KMS-11 (cell line): ENCODE results near the gene TNKS2.

Experiments
- H2AFZ ChIP-seq: fragments of 200-600 bp; sonication (generic); 2 replicates; pipeline ENCODE4 v1.6.1; 2016; ENCODE audit warnings: antibody characterized with exemption, mixed run types, low read depth
- H3K27ac ChIP-seq: fragments of 200-600 bp; sonication (generic); 2 replicates; pipeline ENCODE4 v1.6.1; 2016; ENCODE audit warnings: mild to moderate bottlenecking, mixed run types
- H3K27me3 ChIP-seq: fragments of 200-600 bp; sonication (generic); 2 replicates; pipeline ENCODE4 v1.6.1; 2017; ENCODE audit warnings: mild to moderate bottlenecking, low read depth, mixed run types, moderate library complexity; ENCODE audit not compliant: insufficient read depth
- H3K36me3 ChIP-seq: fragments of 200-600 bp; sonication (generic); 2 replicates; pipeline ENCODE4 v1.6.1; 2017; ENCODE audit warnings: mild to moderate bottlenecking, mixed run types; ENCODE audit not compliant: insufficient read depth
- H3K4me1 ChIP-seq: fragments of 200-600 bp; sonication (generic); 2 replicates; pipeline ENCODE4 v1.6.1; 2016; ENCODE audit warnings: mild to moderate bottlenecking, low read depth, mixed run types; ENCODE audit not compliant: poor library complexity, severe bottlenecking
- H3K4me2 ChIP-seq: fragments of 200-600 bp; sonication (generic); 2 replicates; pipeline ENCODE4 v1.7.0; 2016; ENCODE audit warnings: mild to moderate bottlenecking, mixed run types
- H3K4me3 ChIP-seq: fragments of 200-600 bp; sonication (generic); IDR thresholded peaks from 2 replicates; pipeline ENCODE4 v1.6.1; 2017; ENCODE audit warnings: low read depth, low read length, mixed read lengths; ENCODE audit not compliant: insufficient read depth
- H3K79me2 ChIP-seq: fragments of 200-600 bp; sonication (generic); 2 replicates; pipeline ENCODE4 v1.6.1; 2016; ENCODE audit warnings: low read depth, mixed run types; ENCODE audit not compliant: insufficient read depth
- H3K9ac ChIP-seq: fragments of 200-600 bp; sonication (generic); 2 replicates; pipeline ENCODE4 v1.6.1; 2016; ENCODE audit warnings: mild to moderate bottlenecking, mixed run types
- H4K20me1 ChIP-seq: fragments of 200-600 bp; sonication (generic); 2 replicates; pipeline ENCODE4 v1.6.1; 2016; ENCODE audit warnings: mild to moderate bottlenecking, mixed run types; ENCODE audit not compliant: insufficient read depth
- CTCF ChIP-seq: fragments of 200-600 bp; sonication (generic); conservative IDR thresholded peaks from 2 replicates; pipeline ENCODE4 v1.6.1; 2017; ENCODE audit warnings: low read depth, mild to moderate bottlenecking, antibody characterized with exemption, low read length, moderate library complexity, mixed read lengths

The TNKS2 gene

GRCh38 chr10:91800182-91800581 lies 2.0 kb downstream of the TNKS2 start:
- H3K27ac ChIP-seq, result no peak overlapping the region
- H4K20me1 ChIP-seq, result peaks cover 13% of the 10 kb centered on the region; the same call in 1 of the 2 replicates
- no peaks in the 10 kb centered on the region for H3K27me3 ChIP-seq
- no peak overlapping the region for H3K9ac ChIP-seq
- no peak for TF ChIP-seq CTCF
- H3K4me1 ChIP-seq, result peaks cover 36% of the 10 kb centered on the region
- peaks cover 58% of the 10 kb centered on the region; the same call in 1 of the 2 replicates for H3K79me2 ChIP-seq
- peak overlapping the region; percentile 83 for H3K4me2 ChIP-seq
- H3K36me3 ChIP-seq, result no peaks in the 10 kb centered on the region
- no peak overlapping the region for H2AFZ ChIP-seq
- H3K4me3 ChIP-seq, result no peak overlapping the region

DNA sequence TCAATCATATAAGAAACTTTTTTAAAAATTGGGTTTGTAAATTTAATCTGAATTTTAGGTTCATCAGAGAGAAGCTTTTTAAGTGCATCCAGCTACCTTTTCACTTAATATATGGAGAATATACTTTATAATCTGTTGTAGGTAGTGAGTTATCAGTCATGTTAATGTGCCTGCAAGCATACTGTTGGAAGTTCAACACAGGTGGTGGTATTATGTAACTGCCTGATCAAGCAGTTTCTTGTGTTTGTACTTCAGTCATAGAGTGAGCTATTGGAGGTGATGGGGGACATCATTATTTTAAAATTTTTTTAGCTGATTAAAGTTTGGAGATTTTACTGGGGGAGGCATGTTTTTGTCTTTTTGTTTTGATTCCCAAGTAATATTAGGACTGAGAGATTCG lies 2.5 kb downstream of the TNKS2 start:
- Histone ChIP-seq H3K27me3 (no peaks in the 10 kb centered on the region), H3K4me1 (peaks cover 32% of the 10 kb centered on the region), H3K4me2 (peak overlapping the region; percentile 83), H3K4me3 (no peak overlapping the region), H2AFZ (no peak overlapping the region), H3K79me2 (peaks cover 58% of the 10 kb centered on the region; the same call in 1 of the 2 replicates), H3K9ac (no peak overlapping the region), H4K20me1 (peaks cover 13% of the 10 kb centered on the region; the same call in 1 of the 2 replicates), H3K36me3 (no peaks in the 10 kb centered on the region), H3K27ac (no peak overlapping the region)
- TF ChIP-seq CTCF, result no peak

- Histone ChIP-seq H3K4me2 (no peak overlapping the region), H3K9ac (no peak overlapping the region), H2AFZ (no peak overlapping the region), H3K27me3 (no peaks in the 10 kb centered on the region), H3K36me3 (no peaks in the 10 kb centered on the region), H3K79me2 (peaks cover 47% of the 10 kb centered on the region; the same call in 1 of the 2 replicates), H4K20me1 (peaks cover 13% of the 10 kb centered on the region; the same call in 1 of the 2 replicates), H3K4me1 (peaks cover 19% of the 10 kb centered on the region), H3K27ac (no peak overlapping the region), H3K4me3 (no peak overlapping the region)
- no peak for TF ChIP-seq CTCF
These were observed 5.3 kb downstream of the TNKS2 start for GRCh38 chr10:91803386-91804125.

- H4K20me1 ChIP-seq, result peaks cover 13% of the 10 kb centered on the region; the same call in 1 of the 2 replicates
- TF ChIP-seq CTCF, result no peak
- H2AFZ ChIP-seq, result no peak overlapping the region
- peaks cover 46% of the 10 kb centered on the region; the same call in 1 of the 2 replicates for H3K79me2 ChIP-seq
- peaks cover 19% of the 10 kb centered on the region for H3K4me1 ChIP-seq
- H3K27ac ChIP-seq, result no peak overlapping the region
- H3K9ac ChIP-seq, result no peak overlapping the region
- H3K4me3 ChIP-seq, result no peak overlapping the region
- no peaks in the 10 kb centered on the region for H3K27me3 ChIP-seq
- H3K36me3 ChIP-seq, result no peaks in the 10 kb centered on the region
- H3K4me2 ChIP-seq, result no peak overlapping the region
These were observed 5.9 kb downstream of the TNKS2 start for GRCh38 chr10:91804126-91804510.
